Globus pallidus (tissue), 1 donor: Measurements from ENCODE around the gene DHDH.

Experiments used
- DNase-seq: peaks from one replicate; pipeline ENCODE4 v3.0.0-alpha.2; 2015; ENCODE audit warnings: low spot score

DHDH gene

GRCh38 chr19:48950159-48950558, 16.7 kb downstream of the DHDH start:
- no peak for DNase-seq

- no peak for DNase-seq
Measured at GRCh38 chr19:48950830-48951519, 17.5 kb downstream of the DHDH start.

- DNase-seq: no peak
Measured at GRCh38 chr19:48953141-48953540, 19.6 kb downstream of the DHDH start.

DNA sequence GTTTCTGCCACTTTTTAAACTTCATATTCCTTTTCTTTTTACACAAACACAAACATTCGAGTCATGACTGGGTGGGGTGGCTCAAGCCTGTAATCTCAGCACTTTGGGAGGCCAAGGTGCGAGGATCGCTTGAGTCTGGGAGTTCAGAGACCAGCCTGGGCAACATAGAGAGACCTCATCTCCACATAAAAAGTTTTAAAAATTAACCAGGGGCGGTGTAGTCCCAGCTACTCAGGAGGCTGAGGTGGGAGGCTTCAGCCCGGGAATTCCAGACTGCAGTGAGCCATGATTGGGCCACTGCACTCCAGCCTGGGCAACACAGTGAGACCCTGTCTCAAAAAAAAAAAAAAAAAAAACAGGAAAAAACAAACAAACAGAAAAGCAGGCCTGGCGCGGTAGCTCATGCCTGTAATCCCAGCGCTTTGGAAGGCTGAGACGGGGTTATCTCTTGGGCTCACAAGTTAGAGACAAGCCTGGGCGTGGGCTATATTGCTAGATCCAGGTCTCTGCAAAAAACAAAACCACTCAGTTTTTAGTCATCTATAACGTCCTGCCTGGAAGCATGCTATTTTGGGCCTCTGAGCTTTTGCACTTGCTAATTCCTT, 20.6 kb downstream of the DHDH start:
- DNase-seq: no peak

DNA sequence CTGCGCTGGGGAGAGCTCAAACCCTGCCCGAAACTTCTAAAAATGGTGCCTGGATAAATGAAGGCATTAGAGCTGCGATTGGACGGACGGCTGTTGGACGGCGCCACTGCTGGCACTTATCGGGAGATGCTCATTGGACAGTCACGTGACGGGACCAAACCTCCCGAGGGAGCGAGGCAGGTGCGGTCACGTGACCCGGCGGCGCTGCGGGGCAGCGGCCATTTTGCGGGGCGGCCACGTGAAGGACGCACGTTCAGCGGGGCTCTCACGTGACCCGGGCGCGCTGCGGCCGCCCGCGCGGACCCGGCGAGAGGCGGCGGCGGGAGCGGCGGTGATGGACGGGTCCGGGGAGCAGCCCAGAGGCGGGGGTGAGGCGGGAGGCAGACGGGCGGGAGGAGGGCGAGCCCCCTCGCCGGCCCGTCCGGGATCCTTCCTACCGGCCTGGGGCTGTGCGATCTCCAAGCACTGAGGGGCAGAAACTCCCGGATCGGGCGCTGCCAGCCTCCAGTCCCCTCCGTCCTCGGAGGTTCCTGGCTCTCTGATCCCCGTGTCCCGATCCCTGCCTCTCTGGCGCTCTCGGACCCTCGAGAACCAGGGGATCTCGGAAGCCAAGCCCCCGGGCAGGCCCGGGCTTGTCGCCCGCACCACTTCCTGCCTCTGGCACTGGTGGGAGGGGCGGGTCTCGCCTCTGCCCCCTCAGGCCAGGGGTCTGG, 21.3 kb downstream of the DHDH start, which contains the start of gene BAX:
TSS of gene BAX (plus strand) at position 281 of the 713 bp plus-strand sequence. CDS start at position 335, 54 bp downstream.
- DNase-seq: peak; percentile 90

DNA sequence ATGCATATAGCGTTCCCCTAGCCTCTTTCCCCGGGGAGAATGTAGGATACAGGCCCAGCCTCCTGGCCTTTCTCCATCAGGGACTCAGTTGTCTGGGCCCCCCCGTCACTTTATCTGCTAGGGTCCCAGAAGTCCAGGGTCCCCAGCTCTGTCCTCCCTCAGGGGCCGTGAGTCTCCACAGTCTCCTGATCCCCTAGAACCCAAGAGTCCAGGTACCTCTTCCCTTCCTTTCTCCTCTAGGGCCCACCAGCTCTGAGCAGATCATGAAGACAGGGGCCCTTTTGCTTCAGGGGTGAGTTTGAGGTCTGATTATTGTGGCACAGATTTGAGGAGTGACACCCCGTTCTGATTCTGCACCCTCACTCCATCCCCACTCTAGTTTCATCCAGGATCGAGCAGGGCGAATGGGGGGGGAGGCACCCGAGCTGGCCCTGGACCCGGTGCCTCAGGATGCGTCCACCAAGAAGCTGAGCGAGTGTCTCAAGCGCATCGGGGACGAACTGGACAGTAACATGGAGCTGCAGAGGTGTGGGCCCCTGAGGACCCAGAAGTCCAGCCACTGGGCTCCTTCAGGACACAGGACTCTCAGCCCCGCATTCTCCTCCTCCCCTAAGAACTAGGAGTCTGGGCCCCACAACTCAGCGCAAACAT, 21.9 kb downstream of the DHDH start:
- DNase-seq: no peak

GRCh38 chr19:48958006-48958405, 24.5 kb downstream of the DHDH start:
- no peak for DNase-seq

- DNase-seq: no peak
Measured at GRCh38 chr19:48959341-48960239, 26.1 kb downstream of the DHDH start.

- DNase-seq: no peak
Measured at GRCh38 chr19:48961051-48961649, 27.7 kb downstream of the DHDH start.

GRCh38 chr19:48961673-48962028, 28.2 kb downstream of the DHDH start:
- no peak for DNase-seq

GRCh38 chr19:48962029-48962848, 28.7 kb downstream of the DHDH start:
- peak; percentile 41 for DNase-seq

DNA sequence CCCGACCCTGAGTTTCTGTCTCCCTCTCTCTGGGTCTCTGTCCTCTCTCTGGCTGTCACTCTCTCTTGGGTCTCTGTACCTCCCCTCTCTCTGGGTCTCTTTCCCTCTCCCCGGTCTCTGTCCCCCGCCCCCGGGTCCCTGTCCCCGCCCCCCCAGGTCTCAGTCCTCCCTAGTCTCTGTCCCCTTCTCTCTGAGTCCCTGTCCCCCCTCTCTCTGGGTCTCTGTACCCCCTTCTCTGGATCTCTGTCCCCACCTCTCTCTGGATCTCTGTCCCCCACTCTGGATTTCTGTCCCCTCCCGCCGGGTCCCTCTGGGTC, 29.3 kb downstream of the DHDH start:
- no peak for DNase-seq

- DNase-seq: peak; percentile 78
Measured at GRCh38 chr19:48963371-48964204, 30.1 kb downstream of the DHDH start.

- peak; percentile 54 for DNase-seq
Measured at GRCh38 chr19:48964205-48965039, 30.9 kb downstream of the DHDH start.

GRCh38 chr19:48965040-48965805, 31.7 kb downstream of the DHDH start, which contains the start of gene FTL:
TSS of gene FTL (plus strand) at chr19:48965309. CDS start at chr19:48965508, 199 bp downstream.
- DNase-seq: peak; percentile 98

- peak; percentile 88 for DNase-seq
Measured at GRCh38 chr19:48965806-48966540, 32.5 kb downstream of the DHDH start.
